WTC11 (cell line): Measurements from ENCODE around the gene WNT3. TPM values are rescaled to one million over a fixed set of nuclear protein-coding genes. Genes with fewer than 3 reads are reported as not detected.
A peak's percentile ranks its signal among the peaks of the same experiment; 100 is the strongest.

Experiments used
- ATAC-seq: fragments of 200-7000 bp; cut with Tn5 transposase; 2 replicates; pipeline ENCODE4 v1.10.0; 2021; ENCODE audit warnings: mild to moderate bottlenecking, moderate library complexity
- CTCF ChIA-PET: fragments of 300-600 bp; sonication (Branson Sonifier 250); formaldehyde crosslinking; loops from one replicate; lab custom pipeline; 2021; ENCODE audit warnings: antibody characterized with exemption; lab: Charles Lee
- POLR2A ChIA-PET: fragments of 350-600 bp; sonication (Branson Sonifier 250); formaldehyde crosslinking; loops from one replicate; lab custom pipeline; 2021; ENCODE audit warnings: antibody characterized with exemption; lab: Charles Lee
- DNase-seq: peaks from one replicate; pipeline ENCODE4 v3.0.0; 2021; ENCODE audit warnings: low spot score
- H3K27ac Mint-ChIP-seq: 2 replicates; pipeline ENCODE4 v1.8.0; 2021; ENCODE audit warnings: mixed read lengths
- H3K27me3 Mint-ChIP-seq: 2 replicates; pipeline ENCODE4 v1.8.0; 2021; ENCODE audit warnings: low read depth, mild to moderate bottlenecking, moderate library complexity, mixed read lengths
- H3K36me3 Mint-ChIP-seq: 2 replicates; pipeline ENCODE4 v1.8.0; 2021; ENCODE audit warnings: mixed read lengths
- H3K4me1 Mint-ChIP-seq: 2 replicates; pipeline ENCODE4 v1.8.0; 2022; ENCODE audit warnings: mixed read lengths
- H3K4me3 Mint-ChIP-seq: 2 replicates; pipeline ENCODE4 v1.8.0; 2021; ENCODE audit warnings: mild to moderate bottlenecking, moderate library complexity, mixed read lengths
- H3K9me3 Mint-ChIP-seq: 2 replicates; pipeline ENCODE4 v1.8.0; 2021; ENCODE audit warnings: mixed read lengths
- ATF1 ChIP-seq: sonication (generic); formaldehyde crosslinking; IDR thresholded peaks from 2 replicates; pipeline ENCODE4 v1.8.1; 2023; ENCODE audit warnings: mild to moderate bottlenecking, moderate library complexity, missing genetic modification reagents
- ATF2 ChIP-seq: sonication (generic); formaldehyde crosslinking; IDR thresholded peaks from 2 replicates; pipeline ENCODE4 v1.8.1; 2022; ENCODE audit warnings: low read depth, missing genetic modification reagents, borderline replicate concordance
- E2F5 ChIP-seq: sonication (generic); formaldehyde crosslinking; IDR thresholded peaks from 2 replicates; pipeline ENCODE4 v1.8.1; 2022; ENCODE audit warnings: mild to moderate bottlenecking, moderate library complexity, missing genetic modification reagents
- JAZF1 ChIP-seq: fragments of 250-450 bp; sonication (Bioruptor Pico); IDR thresholded peaks from 2 replicates; pipeline ENCODE4 v1.9.0; 2021; ENCODE audit warnings: moderate library complexity, mild to moderate bottlenecking, inconsistent platforms
- JUN ChIP-seq: sonication (generic); formaldehyde crosslinking; IDR thresholded peaks from 2 replicates; pipeline ENCODE4 v1.8.0; 2023; ENCODE audit warnings: mild to moderate bottlenecking, missing genetic modification reagents
- MAX ChIP-seq: sonication (generic); formaldehyde crosslinking; IDR thresholded peaks from 2 replicates; pipeline ENCODE4 v1.8.0; 2022; ENCODE audit warnings: mild to moderate bottlenecking, missing genetic modification reagents
- MYBL2 ChIP-seq: sonication (generic); formaldehyde crosslinking; IDR thresholded peaks from 2 replicates; pipeline ENCODE4 v1.8.1; 2023; ENCODE audit warnings: mild to moderate bottlenecking, moderate library complexity, missing genetic modification reagents
- NFYB ChIP-seq: sonication (generic); formaldehyde crosslinking; conservative IDR thresholded peaks from 2 replicates; pipeline ENCODE4 v1.8.0; 2022; ENCODE audit warnings: low read depth, missing genetic modification reagents
- NR2C2 ChIP-seq: sonication (generic); formaldehyde crosslinking; IDR thresholded peaks from 2 replicates; pipeline ENCODE4 v1.8.0; 2022; ENCODE audit warnings: mild to moderate bottlenecking, missing genetic modification reagents
- NR3C1 ChIP-seq: sonication (generic); formaldehyde crosslinking; conservative IDR thresholded peaks from 2 replicates; pipeline ENCODE4 v1.8.1; 2023; ENCODE audit warnings: low read depth, mild to moderate bottlenecking, missing genetic modification reagents
- RELA ChIP-seq: sonication (generic); formaldehyde crosslinking; IDR thresholded peaks from 2 replicates; pipeline ENCODE4 v1.8.1; 2022; ENCODE audit warnings: missing genetic modification reagents, mild to moderate bottlenecking, borderline replicate concordance
- SOX15 ChIP-seq: fragments of 250-450 bp; sonication (Bioruptor Pico); IDR thresholded peaks from 2 replicates; pipeline ENCODE4 v1.9.0; 2021; ENCODE audit warnings: mild to moderate bottlenecking
- TEAD1 ChIP-seq: sonication (generic); formaldehyde crosslinking; IDR thresholded peaks from 2 replicates; pipeline ENCODE4 v1.8.0; 2022; ENCODE audit warnings: mild to moderate bottlenecking, missing genetic modification reagents
- ZNF121 ChIP-seq: sonication (generic); formaldehyde crosslinking; IDR thresholded peaks from 2 replicates; pipeline ENCODE4 v1.8.0; 2023; ENCODE audit warnings: missing genetic modification reagents
- ZNF219 ChIP-seq: sonication (generic); formaldehyde crosslinking; IDR thresholded peaks from 2 replicates; pipeline ENCODE4 v1.8.0; 2023; ENCODE audit warnings: missing genetic modification reagents, mild to moderate bottlenecking, borderline replicate concordance
- ZNF232 ChIP-seq: sonication (generic); formaldehyde crosslinking; IDR thresholded peaks from 2 replicates; pipeline ENCODE4 v1.8.0; 2022; ENCODE audit warnings: mild to moderate bottlenecking, missing genetic modification reagents
- ZNF396 ChIP-seq: fragments of 250-450 bp; sonication (Bioruptor Pico); IDR thresholded peaks from 2 replicates; pipeline ENCODE4 v1.8.0; 2021; ENCODE audit warnings: mild to moderate bottlenecking, moderate library complexity, borderline replicate concordance
- ZNF423 ChIP-seq: fragments of 250-450 bp; sonication (Bioruptor Pico); IDR thresholded peaks from 2 replicates; pipeline ENCODE4 v2.1.2; 2022; ENCODE audit warnings: mild to moderate bottlenecking, moderate library complexity
- ZNF671 ChIP-seq: fragments of 250-450 bp; sonication (Bioruptor Pico); IDR thresholded peaks from 2 replicates; pipeline ENCODE4 v1.8.0; 2021; ENCODE audit warnings: mild to moderate bottlenecking
- total RNA-seq: library from RNA; stranded (reverse); gene quantifications from 3 replicates; pipeline ENCODE4 v1.2.3, GENCODE V29; 2021
- TF ChIP-seq, protein P1 (sequence below): sonication (generic); formaldehyde crosslinking; IDR thresholded peaks from 2 replicates; pipeline ENCODE4 v1.8.0; 2023; ENCODE audit warnings: mild to moderate bottlenecking, missing genetic modification reagents
- TF ChIP-seq, protein P2 (sequence below): sonication (generic); formaldehyde crosslinking; IDR thresholded peaks from 2 replicates; pipeline ENCODE4 v1.8.1; 2023; ENCODE audit warnings: mild to moderate bottlenecking, missing genetic modification reagents, moderate library complexity
- TF ChIP-seq, protein P3 (sequence below): sonication (generic); formaldehyde crosslinking; IDR thresholded peaks from 2 replicates; pipeline ENCODE4 v1.8.0; 2022; ENCODE audit warnings: mild to moderate bottlenecking, missing genetic modification reagents
- TF ChIP-seq, protein P4 (sequence below): sonication (generic); formaldehyde crosslinking; IDR thresholded peaks from 2 replicates; pipeline ENCODE4 v1.8.0; 2022; ENCODE audit warnings: missing genetic modification reagents
- TF ChIP-seq, protein P5 (sequence below): sonication (generic); formaldehyde crosslinking; IDR thresholded peaks from 2 replicates; pipeline ENCODE4 v1.8.1; 2022; ENCODE audit warnings: low read depth, mild to moderate bottlenecking, moderate library complexity, missing genetic modification reagents, borderline replicate concordance

WNT3 gene
- total RNA-seq, 1 experiment from 2014 or later: 14.1 TPM

DNA sequence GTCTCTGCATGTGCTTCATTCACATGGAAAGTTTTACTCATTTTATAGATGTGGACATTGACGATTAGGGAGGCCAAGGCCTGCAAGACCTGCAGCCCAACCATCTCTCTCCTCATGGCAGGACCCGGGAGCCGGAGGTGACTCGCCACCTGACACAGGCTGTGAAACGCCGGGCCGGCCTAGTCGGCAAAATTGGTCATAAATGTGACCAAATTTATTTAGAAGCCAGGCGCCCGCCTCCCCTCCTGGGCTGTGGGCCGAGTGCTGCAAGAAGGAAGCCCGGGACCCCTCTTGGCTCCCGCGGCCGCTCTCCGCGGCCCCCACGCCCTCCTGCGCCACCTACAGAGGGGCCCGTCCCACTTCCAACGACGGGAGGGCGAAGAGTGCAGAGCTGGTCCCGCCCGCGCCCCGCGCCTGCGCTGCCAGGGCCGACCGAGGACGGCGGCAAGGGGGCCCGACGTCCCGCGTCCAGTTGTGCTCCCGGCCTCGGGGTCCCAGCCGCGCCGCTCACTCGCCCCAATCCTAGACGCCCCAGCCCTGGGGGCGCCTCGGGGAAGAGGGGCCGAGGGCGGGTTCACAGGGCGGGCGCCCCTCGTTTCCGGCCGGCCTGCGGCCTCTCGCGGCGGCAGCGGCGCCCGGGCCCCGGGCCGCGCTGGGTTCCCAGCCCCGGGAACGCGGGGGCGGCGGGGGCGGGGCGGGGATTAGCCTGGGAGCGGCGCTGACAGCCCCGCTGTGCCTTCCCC lies 47.5 kb downstream of the WNT3 start:
- ATAC-seq (peak; percentile 9), DNase-seq (peak; percentile 52)
- Mint-ChIP-seq H3K9me3 (no peaks in the 10 kb centered on the region), H3K27ac (peak overlapping the region; percentile 9; the same call in 1 of the 2 replicates), H3K4me3 (peak overlapping the region; percentile 65), H3K36me3 (peaks cover 20% of the 10 kb centered on the region), H3K4me1 (peaks cover 40% of the 10 kb centered on the region), H3K27me3 (peaks cover 70% of the 10 kb centered on the region)
- ChIA-PET CTCF (interaction anchor here (1.0 kb wide), 1 partner anchor 65 kb away, joined by 3 read pairs; no protein-coding TSS in a partner anchor), POLR2A (no interaction called here)
- TF ChIP-seq, protein P1, sequence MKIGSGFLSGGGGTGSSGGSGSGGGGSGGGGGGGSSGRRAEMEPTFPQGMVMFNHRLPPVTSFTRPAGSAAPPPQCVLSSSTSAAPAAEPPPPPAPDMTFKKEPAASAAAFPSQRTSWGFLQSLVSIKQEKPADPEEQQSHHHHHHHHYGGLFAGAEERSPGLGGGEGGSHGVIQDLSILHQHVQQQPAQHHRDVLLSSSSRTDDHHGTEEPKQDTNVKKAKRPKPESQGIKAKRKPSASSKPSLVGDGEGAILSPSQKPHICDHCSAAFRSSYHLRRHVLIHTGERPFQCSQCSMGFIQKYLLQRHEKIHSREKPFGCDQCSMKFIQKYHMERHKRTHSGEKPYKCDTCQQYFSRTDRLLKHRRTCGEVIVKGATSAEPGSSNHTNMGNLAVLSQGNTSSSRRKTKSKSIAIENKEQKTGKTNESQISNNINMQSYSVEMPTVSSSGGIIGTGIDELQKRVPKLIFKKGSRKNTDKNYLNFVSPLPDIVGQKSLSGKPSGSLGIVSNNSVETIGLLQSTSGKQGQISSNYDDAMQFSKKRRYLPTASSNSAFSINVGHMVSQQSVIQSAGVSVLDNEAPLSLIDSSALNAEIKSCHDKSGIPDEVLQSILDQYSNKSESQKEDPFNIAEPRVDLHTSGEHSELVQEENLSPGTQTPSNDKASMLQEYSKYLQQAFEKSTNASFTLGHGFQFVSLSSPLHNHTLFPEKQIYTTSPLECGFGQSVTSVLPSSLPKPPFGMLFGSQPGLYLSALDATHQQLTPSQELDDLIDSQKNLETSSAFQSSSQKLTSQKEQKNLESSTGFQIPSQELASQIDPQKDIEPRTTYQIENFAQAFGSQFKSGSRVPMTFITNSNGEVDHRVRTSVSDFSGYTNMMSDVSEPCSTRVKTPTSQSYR (CRISPR knock-in tag): no peak
- TF ChIP-seq SOX15 (CRISPR knock-in tag) (no peak), ZNF423 (no peak), ZNF671 (no peak), E2F5 (CRISPR knock-in tag) (0 out of 2 replicates have a peak, but pooled peaks have one; percentile 31), JUN (no peak), TEAD1 (CRISPR knock-in tag) (peak; percentile 65; the same call in 1 of the 2 replicates), ZNF396 (CRISPR knock-in tag) (no peak), MYBL2 (0 out of 2 replicates have a peak, but pooled peaks have one; percentile 28), ATF1 (CRISPR knock-in tag) (no peak), ATF2 (CRISPR knock-in tag) (no peak), ZNF232 (CRISPR knock-in tag) (0 out of 2 replicates have a peak, but pooled peaks have one; percentile 75), RELA (CRISPR knock-in tag) (no peak), JAZF1 (no peak), NR2C2 (no peak), NR3C1 (CRISPR knock-in tag) (no peak), MAX (0 out of 2 replicates have a peak, but pooled peaks have one; percentile 16), NFYB (no peak), ZNF121 (CRISPR knock-in tag) (no peak), ZNF219 (CRISPR knock-in tag) (no peak)
- TF ChIP-seq, protein P2, sequence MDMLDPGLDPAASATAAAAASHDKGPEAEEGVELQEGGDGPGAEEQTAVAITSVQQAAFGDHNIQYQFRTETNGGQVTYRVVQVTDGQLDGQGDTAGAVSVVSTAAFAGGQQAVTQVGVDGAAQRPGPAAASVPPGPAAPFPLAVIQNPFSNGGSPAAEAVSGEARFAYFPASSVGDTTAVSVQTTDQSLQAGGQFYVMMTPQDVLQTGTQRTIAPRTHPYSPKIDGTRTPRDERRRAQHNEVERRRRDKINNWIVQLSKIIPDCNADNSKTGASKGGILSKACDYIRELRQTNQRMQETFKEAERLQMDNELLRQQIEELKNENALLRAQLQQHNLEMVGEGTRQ (CRISPR knock-in tag): no peak
- TF ChIP-seq, protein P3, sequence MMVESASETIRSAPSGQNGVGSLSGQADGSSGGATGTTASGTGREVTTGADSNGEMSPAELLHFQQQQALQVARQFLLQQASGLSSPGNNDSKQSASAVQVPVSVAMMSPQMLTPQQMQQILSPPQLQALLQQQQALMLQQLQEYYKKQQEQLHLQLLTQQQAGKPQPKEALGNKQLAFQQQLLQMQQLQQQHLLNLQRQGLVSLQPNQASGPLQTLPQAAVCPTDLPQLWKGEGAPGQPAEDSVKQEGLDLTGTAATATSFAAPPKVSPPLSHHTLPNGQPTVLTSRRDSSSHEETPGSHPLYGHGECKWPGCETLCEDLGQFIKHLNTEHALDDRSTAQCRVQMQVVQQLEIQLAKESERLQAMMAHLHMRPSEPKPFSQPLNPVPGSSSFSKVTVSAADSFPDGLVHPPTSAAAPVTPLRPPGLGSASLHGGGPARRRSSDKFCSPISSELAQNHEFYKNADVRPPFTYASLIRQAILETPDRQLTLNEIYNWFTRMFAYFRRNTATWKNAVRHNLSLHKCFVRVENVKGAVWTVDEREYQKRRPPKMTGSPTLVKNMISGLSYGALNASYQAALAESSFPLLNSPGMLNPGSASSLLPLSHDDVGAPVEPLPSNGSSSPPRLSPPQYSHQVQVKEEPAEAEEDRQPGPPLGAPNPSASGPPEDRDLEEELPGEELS: no peak
- TF ChIP-seq, protein P4, sequence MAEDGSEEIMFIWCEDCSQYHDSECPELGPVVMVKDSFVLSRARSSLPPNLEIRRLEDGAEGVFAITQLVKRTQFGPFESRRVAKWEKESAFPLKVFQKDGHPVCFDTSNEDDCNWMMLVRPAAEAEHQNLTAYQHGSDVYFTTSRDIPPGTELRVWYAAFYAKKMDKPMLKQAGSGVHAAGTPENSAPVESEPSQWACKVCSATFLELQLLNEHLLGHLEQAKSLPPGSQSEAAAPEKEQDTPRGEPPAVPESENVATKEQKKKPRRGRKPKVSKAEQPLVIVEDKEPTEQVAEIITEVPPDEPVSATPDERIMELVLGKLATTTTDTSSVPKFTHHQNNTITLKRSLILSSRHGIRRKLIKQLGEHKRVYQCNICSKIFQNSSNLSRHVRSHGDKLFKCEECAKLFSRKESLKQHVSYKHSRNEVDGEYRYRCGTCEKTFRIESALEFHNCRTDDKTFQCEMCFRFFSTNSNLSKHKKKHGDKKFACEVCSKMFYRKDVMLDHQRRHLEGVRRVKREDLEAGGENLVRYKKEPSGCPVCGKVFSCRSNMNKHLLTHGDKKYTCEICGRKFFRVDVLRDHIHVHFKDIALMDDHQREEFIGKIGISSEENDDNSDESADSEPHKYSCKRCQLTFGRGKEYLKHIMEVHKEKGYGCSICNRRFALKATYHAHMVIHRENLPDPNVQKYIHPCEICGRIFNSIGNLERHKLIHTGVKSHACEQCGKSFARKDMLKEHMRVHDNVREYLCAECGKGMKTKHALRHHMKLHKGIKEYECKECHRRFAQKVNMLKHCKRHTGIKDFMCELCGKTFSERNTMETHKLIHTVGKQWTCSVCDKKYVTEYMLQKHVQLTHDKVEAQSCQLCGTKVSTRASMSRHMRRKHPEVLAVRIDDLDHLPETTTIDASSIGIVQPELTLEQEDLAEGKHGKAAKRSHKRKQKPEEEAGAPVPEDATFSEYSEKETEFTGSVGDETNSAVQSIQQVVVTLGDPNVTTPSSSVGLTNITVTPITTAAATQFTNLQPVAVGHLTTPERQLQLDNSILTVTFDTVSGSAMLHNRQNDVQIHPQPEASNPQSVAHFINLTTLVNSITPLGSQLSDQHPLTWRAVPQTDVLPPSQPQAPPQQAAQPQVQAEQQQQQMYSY (CRISPR knock-in tag): no peak
- TF ChIP-seq, protein P5, sequence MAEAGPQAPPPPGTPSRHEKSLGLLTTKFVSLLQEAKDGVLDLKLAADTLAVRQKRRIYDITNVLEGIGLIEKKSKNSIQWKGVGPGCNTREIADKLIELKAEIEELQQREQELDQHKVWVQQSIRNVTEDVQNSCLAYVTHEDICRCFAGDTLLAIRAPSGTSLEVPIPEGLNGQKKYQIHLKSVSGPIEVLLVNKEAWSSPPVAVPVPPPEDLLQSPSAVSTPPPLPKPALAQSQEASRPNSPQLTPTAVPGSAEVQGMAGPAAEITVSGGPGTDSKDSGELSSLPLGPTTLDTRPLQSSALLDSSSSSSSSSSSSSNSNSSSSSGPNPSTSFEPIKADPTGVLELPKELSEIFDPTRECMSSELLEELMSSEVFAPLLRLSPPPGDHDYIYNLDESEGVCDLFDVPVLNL (CRISPR knock-in tag): no peak
